ENCODE data around the gene TARM1.

DNA sequence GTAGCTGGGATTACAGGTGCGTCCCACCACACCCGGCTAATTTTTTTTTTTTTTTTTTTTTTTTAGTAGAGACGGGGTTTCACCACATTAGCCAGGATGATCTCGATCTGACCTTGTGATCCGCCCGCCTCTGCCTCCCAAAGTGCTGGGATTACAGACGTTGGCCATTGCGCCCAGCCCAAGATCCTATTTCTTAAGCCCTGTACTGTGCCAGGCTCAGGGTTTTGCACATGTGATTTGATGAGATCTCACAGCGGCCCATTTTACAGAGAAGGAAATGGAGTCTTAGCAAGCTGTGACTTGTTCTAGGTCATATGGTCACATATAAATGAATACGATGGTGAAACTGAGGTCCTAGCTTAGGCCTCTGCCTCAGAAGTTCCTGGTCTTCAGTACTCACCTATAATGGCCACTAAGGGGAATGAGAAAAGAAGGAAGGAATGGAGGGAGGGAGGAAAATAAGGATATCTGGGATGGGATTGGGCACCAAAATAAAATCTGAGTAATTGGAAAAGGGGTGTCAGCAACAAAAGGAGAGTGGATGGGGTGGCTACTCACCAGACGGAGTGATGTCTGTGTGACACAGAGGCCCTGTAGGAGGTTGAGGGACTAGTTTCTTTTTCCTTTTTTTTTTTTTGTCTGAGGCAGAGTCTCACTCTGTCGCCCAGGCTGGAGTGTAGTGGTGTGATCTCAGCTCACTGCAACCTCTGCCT lies 18.2 kb upstream of the TARM1 start:
- TF ChIP-seq POLR2AphosphoS5 (IDR thresholded peaks at IDR 0.05; ENCODE audit: low read depth, low read length) (no peak), TAF1 (IDR thresholded peaks at IDR 0.05; ENCODE audit: borderline replicate concordance, low read depth, low read length) (no peak), RAD21 (IDR thresholded peaks at IDR 0.05; ENCODE audit: low read length) (no peak), RCOR1 (IDR thresholded peaks at IDR 0.05; ENCODE audit: low read length) (no peak), EP300 (IDR thresholded peaks at IDR 0.05; ENCODE audit: borderline replicate concordance in 1 of 2, low read depth in 1 of 2, low read length in 1 of 2) (no peak), MEF2A (IDR thresholded peaks at IDR 0.05; ENCODE audit: borderline replicate concordance, low read depth) (no peak), GABPA (IDR thresholded peaks at IDR 0.05; ENCODE audit: low read depth) (no peak), FOXJ3 (CRISPR knock-in tag; IDR thresholded peaks at IDR 0.05) (no peak), MXI1 (IDR thresholded peaks at IDR 0.05; ENCODE audit: low read depth, low read length) (no peak)
- TF ChIP-seq, protein P1, sequence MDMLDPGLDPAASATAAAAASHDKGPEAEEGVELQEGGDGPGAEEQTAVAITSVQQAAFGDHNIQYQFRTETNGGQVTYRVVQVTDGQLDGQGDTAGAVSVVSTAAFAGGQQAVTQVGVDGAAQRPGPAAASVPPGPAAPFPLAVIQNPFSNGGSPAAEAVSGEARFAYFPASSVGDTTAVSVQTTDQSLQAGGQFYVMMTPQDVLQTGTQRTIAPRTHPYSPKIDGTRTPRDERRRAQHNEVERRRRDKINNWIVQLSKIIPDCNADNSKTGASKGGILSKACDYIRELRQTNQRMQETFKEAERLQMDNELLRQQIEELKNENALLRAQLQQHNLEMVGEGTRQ (IDR thresholded peaks at IDR 0.05; ENCODE audit: borderline replicate concordance, low read depth, low read length): no peak
- TF ChIP-seq, protein P2, sequence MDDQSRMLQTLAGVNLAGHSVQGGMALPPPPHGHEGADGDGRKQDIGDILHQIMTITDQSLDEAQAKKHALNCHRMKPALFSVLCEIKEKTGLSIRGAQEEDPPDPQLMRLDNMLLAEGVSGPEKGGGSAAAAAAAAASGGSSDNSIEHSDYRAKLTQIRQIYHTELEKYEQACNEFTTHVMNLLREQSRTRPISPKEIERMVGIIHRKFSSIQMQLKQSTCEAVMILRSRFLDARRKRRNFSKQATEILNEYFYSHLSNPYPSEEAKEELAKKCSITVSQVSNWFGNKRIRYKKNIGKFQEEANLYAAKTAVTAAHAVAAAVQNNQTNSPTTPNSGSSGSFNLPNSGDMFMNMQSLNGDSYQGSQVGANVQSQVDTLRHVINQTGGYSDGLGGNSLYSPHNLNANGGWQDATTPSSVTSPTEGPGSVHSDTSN (IDR thresholded peaks at IDR 0.05): no peak
- TF ChIP-seq, protein P3, sequence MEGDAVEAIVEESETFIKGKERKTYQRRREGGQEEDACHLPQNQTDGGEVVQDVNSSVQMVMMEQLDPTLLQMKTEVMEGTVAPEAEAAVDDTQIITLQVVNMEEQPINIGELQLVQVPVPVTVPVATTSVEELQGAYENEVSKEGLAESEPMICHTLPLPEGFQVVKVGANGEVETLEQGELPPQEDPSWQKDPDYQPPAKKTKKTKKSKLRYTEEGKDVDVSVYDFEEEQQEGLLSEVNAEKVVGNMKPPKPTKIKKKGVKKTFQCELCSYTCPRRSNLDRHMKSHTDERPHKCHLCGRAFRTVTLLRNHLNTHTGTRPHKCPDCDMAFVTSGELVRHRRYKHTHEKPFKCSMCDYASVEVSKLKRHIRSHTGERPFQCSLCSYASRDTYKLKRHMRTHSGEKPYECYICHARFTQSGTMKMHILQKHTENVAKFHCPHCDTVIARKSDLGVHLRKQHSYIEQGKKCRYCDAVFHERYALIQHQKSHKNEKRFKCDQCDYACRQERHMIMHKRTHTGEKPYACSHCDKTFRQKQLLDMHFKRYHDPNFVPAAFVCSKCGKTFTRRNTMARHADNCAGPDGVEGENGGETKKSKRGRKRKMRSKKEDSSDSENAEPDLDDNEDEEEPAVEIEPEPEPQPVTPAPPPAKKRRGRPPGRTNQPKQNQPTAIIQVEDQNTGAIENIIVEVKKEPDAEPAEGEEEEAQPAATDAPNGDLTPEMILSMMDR (IDR thresholded peaks at IDR 0.05): no peak
- TF ChIP-seq, protein P4, sequence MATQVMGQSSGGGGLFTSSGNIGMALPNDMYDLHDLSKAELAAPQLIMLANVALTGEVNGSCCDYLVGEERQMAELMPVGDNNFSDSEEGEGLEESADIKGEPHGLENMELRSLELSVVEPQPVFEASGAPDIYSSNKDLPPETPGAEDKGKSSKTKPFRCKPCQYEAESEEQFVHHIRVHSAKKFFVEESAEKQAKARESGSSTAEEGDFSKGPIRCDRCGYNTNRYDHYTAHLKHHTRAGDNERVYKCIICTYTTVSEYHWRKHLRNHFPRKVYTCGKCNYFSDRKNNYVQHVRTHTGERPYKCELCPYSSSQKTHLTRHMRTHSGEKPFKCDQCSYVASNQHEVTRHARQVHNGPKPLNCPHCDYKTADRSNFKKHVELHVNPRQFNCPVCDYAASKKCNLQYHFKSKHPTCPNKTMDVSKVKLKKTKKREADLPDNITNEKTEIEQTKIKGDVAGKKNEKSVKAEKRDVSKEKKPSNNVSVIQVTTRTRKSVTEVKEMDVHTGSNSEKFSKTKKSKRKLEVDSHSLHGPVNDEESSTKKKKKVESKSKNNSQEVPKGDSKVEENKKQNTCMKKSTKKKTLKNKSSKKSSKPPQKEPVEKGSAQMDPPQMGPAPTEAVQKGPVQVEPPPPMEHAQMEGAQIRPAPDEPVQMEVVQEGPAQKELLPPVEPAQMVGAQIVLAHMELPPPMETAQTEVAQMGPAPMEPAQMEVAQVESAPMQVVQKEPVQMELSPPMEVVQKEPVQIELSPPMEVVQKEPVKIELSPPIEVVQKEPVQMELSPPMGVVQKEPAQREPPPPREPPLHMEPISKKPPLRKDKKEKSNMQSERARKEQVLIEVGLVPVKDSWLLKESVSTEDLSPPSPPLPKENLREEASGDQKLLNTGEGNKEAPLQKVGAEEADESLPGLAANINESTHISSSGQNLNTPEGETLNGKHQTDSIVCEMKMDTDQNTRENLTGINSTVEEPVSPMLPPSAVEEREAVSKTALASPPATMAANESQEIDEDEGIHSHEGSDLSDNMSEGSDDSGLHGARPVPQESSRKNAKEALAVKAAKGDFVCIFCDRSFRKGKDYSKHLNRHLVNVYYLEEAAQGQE (IDR thresholded peaks at IDR 0.05; ENCODE audit: low read depth, low read length): no peak

Measured in SK-N-SH (cell line).